K562 (cell line): ENCODE results near the gene UBN1. TPM values are rescaled to one million over a fixed set of nuclear protein-coding genes. Genes with fewer than 3 reads are reported as not detected.

Experiments
- BACH1 ChIP-seq: fragments of 200-800 bp; sonication (Bioruptor generic); IDR thresholded peaks from 2 replicates; pipeline ENCODE4 v1.6.1; 2016; ENCODE audit warnings: missing genetic modification characterization, missing compliant biosample characterization
- BRF1 ChIP-seq: IDR thresholded peaks from 3 replicates; pipeline ENCODE4 v1.6.1; 2011; ENCODE audit warnings: borderline replicate concordance, mild to moderate bottlenecking; ENCODE audit not compliant: insufficient read length; ENCODE audit errors: extremely low read depth
- CAMTA2 ChIP-seq: fragments of 250-450 bp; sonication (Bioruptor Pico); conservative IDR thresholded peaks from 2 replicates; pipeline ENCODE4 v1.5.1; 2022
- HDGF ChIP-seq: fragments of 450-650 bp; IDR thresholded peaks from 2 replicates; pipeline ENCODE4 v1.6.1; 2016
- PHTF2 ChIP-seq: fragments of 250-450 bp; sonication (Bioruptor Pico); IDR thresholded peaks from 2 replicates; pipeline ENCODE4 v1.5.0; 2021; ENCODE audit warnings: mild to moderate bottlenecking
- SAFB2 ChIP-seq: fragments of 200-400 bp; formaldehyde crosslinking; IDR thresholded peaks from 2 replicates; pipeline ENCODE4 v1.6.1; 2018; ENCODE audit warnings: borderline replicate concordance, low read length, low read depth, moderate library complexity; ENCODE audit not compliant: severe bottlenecking
- TSHZ1 ChIP-seq: fragments of 250-450 bp; sonication (Bioruptor Pico); IDR thresholded peaks from 2 replicates; pipeline ENCODE4 v1.4.0; 2020; ENCODE audit warnings: mild to moderate bottlenecking, moderate library complexity
- ZBTB17 ChIP-seq: fragments of 450-650 bp; formaldehyde crosslinking; IDR thresholded peaks from 2 replicates; pipeline ENCODE4 v1.4.0; 2020; ENCODE audit warnings: mild to moderate bottlenecking
- ZNF263 ChIP-seq: sonication (generic); formaldehyde crosslinking; IDR thresholded peaks from 2 replicates; pipeline ENCODE4 v1.8.0; 2022; ENCODE audit warnings: mild to moderate bottlenecking, missing genetic modification reagents, borderline replicate concordance
- ZNF324 ChIP-seq: fragments of 250-450 bp; sonication (Bioruptor Pico); IDR thresholded peaks from 2 replicates; pipeline ENCODE4 v1.4.0; 2020; ENCODE audit warnings: mild to moderate bottlenecking
- ZNF639 ChIP-seq, 2 experiments: fragments of 200-800 bp in 1 of 2; sonication (Bioruptor generic) in 1 of 2; sonication (generic) in 1 of 2; formaldehyde crosslinking in 1 of 2; IDR thresholded peaks in 1 of 2; conservative IDR thresholded peaks in 1 of 2; 2 replicates each; pipeline versions ENCODE4 v1.5.0 to v1.6.1; 2016 to 2020; ENCODE audit warnings: missing compliant biosample characterization in 1 of 2, missing genetic modification characterization in 1 of 2, missing genetic modification reagents in 1 of 2
- polyA plus RNA-seq, 8 experiments: library from polyadenylated mRNA; depleted of rRNA in 4 of 8; stranded (reverse) in 5 of 8; unstranded in 3 of 8; fragments of >200 nt; fragmentation: Nextera tagmentation in 2 of 8; fragmentation: Illumina TruSeq in 1 of 8; extraction: Ambion mirVana in 2 of 8; extraction: Trizol in 1 of 8; gene quantifications; 2 replicates each; pipeline versions ENCODE4 v1.2.1 to v1.2.3, GENCODE V29; 2011 to 2014; ENCODE audit warnings: inconsistent platforms in 1 of 8, missing spikeins in 1 of 8
- total RNA-seq, 7 experiments: library from RNA; depleted of rRNA in 6 of 7; stranded (reverse); fragments of >200 nt in 6 of 7; fragmentation: Illumina TruSeq in 2 of 7; extraction: Trizol in 2 of 7; gene quantifications; 2 replicates each; pipeline versions ENCODE4 v1.2.1 to v1.2.3, GENCODE V29; 2011 to 2021; ENCODE audit warnings: low replicate concordance in 1 of 7
- TF ChIP-seq, protein P1 (sequence below): fragments of 450-650 bp; formaldehyde crosslinking; IDR thresholded peaks from 2 replicates; pipeline ENCODE4 v1.4.0; 2022; ENCODE audit warnings: mild to moderate bottlenecking, moderate library complexity
- TF ChIP-seq, protein P2 (sequence below): fragments of 150-350 bp; conservative IDR thresholded peaks from 2 replicates; pipeline ENCODE4 v1.6.1; 2014; ENCODE audit warnings: low read length
- TF ChIP-seq, protein P3 (sequence below): fragments of 450-650 bp; formaldehyde crosslinking; IDR thresholded peaks from 2 replicates; pipeline ENCODE4 v1.4.0; 2022; ENCODE audit warnings: missing genetic modification characterization
- TF ChIP-seq, protein P4 (sequence below): sonication (generic); formaldehyde crosslinking; IDR thresholded peaks from 2 replicates; pipeline ENCODE4 v1.5.0; 2020; ENCODE audit warnings: missing genetic modification reagents

Gene UBN1
- total and polyA plus RNA-seq, 9 of the 15 experiments (the other 6 are each of a cell fraction or from before 2014, with no cell fraction given) = 1.5 to 45.7 (median 20.6) TPM

DNA sequence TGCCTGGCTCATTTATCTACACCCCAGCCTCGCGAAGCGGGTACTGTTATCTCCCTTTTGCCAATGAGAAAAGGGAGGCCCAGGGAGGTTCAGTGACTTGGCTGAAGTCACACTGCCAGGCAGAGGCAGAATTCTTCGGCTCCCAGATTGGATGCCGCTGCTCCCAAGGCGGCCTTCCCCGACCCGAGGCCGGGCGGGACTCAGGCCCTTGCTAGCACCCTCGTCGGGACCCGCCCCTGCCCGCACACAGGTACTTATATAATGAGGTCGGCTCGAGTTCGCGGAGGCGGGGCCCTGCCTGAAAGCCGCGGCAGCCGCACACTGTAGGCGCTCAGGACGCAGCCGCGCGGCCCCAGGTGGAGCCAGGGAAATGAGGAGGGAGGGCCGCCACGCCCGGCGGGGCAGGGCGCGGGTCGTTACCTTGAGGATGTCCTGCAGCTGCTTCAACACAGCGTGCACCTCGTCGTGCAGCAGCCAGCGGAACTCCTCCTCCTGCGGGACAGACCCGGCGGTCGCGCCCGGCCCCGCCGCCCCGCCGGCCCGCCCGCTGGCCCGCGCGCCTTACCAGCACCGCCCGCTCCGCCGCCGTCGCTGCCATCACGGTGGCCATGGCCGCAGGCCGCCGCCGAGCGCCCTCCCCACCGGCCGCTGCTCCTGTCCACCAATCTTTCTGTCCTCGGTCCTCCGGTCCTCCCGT is 45.2 kb upstream of the UBN1 start, which contains the start of gene ROGDI (continued):
- TF ChIP-seq, protein P1, sequence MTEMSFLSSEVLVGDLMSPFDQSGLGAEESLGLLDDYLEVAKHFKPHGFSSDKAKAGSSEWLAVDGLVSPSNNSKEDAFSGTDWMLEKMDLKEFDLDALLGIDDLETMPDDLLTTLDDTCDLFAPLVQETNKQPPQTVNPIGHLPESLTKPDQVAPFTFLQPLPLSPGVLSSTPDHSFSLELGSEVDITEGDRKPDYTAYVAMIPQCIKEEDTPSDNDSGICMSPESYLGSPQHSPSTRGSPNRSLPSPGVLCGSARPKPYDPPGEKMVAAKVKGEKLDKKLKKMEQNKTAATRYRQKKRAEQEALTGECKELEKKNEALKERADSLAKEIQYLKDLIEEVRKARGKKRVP = no peak
- TF ChIP-seq, protein P2, sequence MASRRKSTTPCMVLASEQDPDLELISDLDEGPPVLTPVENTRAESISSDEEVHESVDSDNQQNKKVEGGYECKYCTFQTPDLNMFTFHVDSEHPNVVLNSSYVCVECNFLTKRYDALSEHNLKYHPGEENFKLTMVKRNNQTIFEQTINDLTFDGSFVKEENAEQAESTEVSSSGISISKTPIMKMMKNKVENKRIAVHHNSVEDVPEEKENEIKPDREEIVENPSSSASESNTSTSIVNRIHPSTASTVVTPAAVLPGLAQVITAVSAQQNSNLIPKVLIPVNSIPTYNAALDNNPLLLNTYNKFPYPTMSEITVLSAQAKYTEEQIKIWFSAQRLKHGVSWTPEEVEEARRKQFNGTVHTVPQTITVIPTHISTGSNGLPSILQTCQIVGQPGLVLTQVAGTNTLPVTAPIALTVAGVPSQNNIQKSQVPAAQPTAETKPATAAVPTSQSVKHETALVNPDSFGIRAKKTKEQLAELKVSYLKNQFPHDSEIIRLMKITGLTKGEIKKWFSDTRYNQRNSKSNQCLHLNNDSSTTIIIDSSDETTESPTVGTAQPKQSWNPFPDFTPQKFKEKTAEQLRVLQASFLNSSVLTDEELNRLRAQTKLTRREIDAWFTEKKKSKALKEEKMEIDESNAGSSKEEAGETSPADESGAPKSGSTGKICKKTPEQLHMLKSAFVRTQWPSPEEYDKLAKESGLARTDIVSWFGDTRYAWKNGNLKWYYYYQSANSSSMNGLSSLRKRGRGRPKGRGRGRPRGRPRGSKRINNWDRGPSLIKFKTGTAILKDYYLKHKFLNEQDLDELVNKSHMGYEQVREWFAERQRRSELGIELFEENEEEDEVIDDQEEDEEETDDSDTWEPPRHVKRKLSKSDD = no peak
- TF ChIP-seq CAMTA2 (CRISPR knock-in tag) (no peak), ZBTB17 (CRISPR knock-in tag) (no peak), BRF1 (no peak), PHTF2 (no peak), ZNF324 (CRISPR knock-in tag) (no peak), ZNF639 (CRISPR knock-in tag; conservative IDR thresholded peaks at IDR 0.05 in 1 of 2, IDR thresholded peaks at IDR 0.05 in 1 of 2) (peak in 1 of 2 experiments; percentile 84; a peak in 2 of 4 replicates), SAFB2 (no peak), HDGF (no peak), TSHZ1 (CRISPR knock-in tag) (no peak), BACH1 (tag) (no peak), ZNF263 (CRISPR knock-in tag) (peak; percentile 64; the same call in 1 of the 2 replicates)
- TF ChIP-seq, protein P3, sequence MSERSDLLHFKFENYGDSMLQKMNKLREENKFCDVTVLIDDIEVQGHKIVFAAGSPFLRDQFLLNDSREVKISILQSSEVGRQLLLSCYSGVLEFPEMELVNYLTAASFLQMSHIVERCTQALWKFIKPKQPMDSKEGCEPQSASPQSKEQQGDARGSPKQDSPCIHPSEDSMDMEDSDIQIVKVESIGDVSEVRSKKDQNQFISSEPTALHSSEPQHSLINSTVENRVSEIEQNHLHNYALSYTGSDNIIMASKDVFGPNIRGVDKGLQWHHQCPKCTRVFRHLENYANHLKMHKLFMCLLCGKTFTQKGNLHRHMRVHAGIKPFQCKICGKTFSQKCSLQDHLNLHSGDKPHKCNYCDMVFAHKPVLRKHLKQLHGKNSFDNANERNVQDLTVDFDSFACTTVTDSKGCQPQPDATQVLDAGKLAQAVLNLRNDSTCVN (CRISPR knock-in tag) = 0 out of 2 replicates have a peak, but pooled peaks have one; percentile 2
- TF ChIP-seq, protein P4, sequence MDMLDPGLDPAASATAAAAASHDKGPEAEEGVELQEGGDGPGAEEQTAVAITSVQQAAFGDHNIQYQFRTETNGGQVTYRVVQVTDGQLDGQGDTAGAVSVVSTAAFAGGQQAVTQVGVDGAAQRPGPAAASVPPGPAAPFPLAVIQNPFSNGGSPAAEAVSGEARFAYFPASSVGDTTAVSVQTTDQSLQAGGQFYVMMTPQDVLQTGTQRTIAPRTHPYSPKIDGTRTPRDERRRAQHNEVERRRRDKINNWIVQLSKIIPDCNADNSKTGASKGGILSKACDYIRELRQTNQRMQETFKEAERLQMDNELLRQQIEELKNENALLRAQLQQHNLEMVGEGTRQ (CRISPR knock-in tag) = no peak
